ENCODE measurements around the gene LLGL2. TPM values are rescaled to one million over a fixed set of nuclear protein-coding genes. Genes with fewer than 3 reads are reported as not detected.

LLGL2 gene
- total RNA-seq, 1 donor from 2014 or later: 111 TPM

DNA sequence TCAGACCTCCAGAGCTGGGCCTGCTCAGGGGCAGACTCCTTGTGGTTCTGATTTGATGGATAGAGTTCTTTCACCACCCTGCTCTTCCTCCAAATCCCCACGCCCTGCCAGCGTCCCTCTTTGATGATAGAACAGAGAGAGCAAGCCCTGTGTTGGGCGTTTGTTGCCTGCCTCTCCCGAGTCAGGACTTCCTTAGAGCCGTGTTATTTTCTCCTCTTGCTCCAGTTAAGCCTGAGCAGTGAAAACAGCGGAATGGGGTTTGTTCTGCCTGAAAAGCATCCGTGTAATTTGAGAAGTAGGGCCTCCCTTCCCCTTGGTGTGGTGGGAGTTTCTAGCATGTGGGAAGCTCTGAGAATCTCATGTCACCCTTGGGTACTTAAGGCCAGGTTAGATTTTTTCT lies 47.0 kb upstream of the LLGL2 start:
- Histone ChIP-seq H3K27me3 (ENCODE audit: low read depth) (no peaks in the 10 kb centered on the region), H3K4me3 (no peak overlapping the region), H3K27ac (no peak overlapping the region), H3K9me3 (no peaks in the 10 kb centered on the region), H3K4me1 (peaks cover 60% of the 10 kb centered on the region), H3K36me3 (peaks cover 16% of the 10 kb centered on the region)
- TF ChIP-seq, protein P1, sequence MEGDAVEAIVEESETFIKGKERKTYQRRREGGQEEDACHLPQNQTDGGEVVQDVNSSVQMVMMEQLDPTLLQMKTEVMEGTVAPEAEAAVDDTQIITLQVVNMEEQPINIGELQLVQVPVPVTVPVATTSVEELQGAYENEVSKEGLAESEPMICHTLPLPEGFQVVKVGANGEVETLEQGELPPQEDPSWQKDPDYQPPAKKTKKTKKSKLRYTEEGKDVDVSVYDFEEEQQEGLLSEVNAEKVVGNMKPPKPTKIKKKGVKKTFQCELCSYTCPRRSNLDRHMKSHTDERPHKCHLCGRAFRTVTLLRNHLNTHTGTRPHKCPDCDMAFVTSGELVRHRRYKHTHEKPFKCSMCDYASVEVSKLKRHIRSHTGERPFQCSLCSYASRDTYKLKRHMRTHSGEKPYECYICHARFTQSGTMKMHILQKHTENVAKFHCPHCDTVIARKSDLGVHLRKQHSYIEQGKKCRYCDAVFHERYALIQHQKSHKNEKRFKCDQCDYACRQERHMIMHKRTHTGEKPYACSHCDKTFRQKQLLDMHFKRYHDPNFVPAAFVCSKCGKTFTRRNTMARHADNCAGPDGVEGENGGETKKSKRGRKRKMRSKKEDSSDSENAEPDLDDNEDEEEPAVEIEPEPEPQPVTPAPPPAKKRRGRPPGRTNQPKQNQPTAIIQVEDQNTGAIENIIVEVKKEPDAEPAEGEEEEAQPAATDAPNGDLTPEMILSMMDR (IDR thresholded peaks at IDR 0.05): no peak
- ATAC-seq (no peak), DNase-seq (no peak)
- intact Hi-C loops (cut with DNase I): no loop called here

DNA sequence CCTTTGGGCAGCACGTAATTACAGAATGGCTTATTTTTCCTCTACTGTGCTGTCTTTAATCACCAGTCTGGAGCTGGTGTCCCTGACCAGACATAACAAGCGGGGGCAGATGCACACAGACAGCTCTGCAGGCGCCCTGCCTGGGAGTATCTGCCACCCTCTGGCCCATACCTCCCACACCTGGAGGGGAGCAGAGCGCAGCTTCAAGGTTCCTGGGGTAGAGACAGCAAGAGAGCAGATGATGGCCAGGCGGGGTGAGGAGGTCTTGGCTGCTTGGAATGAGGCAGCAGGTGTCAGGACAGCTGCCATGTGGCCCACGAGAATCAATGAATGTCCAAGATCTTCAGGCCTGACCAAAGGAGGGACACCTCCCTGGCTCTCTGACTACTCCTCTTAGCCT lies 45.2 kb upstream of the LLGL2 start:
- ATAC-seq (no peak), DNase-seq (no peak)
- H3K9me3 ChIP-seq: no peaks in the 10 kb centered on the region
- TF ChIP-seq, protein P1 (IDR thresholded peaks at IDR 0.05): no peak
- H3K4me1 ChIP-seq: peaks cover 54% of the 10 kb centered on the region
- H3K27me3 ChIP-seq (ENCODE audit: low read depth): no peaks in the 10 kb centered on the region
- no peak overlapping the region for H3K27ac ChIP-seq
- H3K36me3 ChIP-seq: peaks cover 4% of the 10 kb centered on the region
- no peak overlapping the region for H3K4me3 ChIP-seq
- intact Hi-C loops (cut with DNase I): no loop called here

DNA sequence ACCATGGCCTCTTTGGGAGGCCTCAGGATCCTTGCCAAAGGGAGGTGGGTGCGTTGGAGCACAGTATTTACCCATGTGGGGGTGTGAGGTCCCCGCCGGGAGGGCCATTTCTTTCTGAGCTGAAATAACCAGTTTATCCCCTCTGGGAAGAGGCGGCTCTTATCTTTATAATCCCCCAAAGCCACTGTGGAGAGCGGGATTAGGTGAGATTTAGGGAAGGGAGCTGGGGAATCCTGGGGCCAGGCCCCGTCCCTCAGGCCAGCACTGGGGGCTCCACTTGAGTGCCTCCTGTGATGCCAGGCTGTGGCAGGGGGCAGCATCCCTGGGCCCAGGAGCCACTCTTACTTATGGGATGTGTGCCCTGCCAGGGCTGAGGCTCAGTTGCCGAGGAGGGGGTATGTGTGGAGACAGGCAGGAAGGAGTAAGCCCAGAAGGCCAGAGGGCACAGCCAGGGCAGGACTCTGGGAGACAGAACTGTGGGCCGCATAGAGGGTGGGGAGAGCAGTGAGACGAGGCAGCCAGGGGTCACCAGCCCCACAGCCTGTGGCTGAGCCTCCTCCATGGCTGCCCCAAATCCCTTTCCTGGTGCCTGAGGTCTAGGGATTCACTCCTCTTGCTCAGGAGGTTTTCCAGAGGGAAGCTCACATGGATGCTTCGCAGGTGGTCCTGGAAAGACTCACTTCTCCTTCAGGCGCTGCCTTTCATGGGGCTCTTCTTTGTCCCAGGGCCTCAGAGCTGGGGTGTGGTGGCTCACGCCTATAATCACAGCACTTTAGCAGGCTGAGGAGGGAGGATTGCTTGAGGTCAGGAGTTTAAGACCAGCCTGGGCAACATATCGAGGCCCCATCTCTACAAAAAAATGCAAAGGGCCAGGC lies 44.1 kb upstream of the LLGL2 start:
- H3K36me3 ChIP-seq: peaks cover 8% of the 10 kb centered on the region
- no peak overlapping the region for H3K4me3 ChIP-seq
- TF ChIP-seq, protein P1 (IDR thresholded peaks at IDR 0.05): no peak
- DNase-seq: no peak
- H3K27me3 ChIP-seq (ENCODE audit: low read depth): no peaks in the 10 kb centered on the region
- peaks cover 50% of the 10 kb centered on the region for H3K4me1 ChIP-seq
- ATAC-seq: no peak
- no peaks in the 10 kb centered on the region for H3K9me3 ChIP-seq
- intact Hi-C loops (cut with DNase I): no loop called here
- no peak overlapping the region for H3K27ac ChIP-seq

DNA sequence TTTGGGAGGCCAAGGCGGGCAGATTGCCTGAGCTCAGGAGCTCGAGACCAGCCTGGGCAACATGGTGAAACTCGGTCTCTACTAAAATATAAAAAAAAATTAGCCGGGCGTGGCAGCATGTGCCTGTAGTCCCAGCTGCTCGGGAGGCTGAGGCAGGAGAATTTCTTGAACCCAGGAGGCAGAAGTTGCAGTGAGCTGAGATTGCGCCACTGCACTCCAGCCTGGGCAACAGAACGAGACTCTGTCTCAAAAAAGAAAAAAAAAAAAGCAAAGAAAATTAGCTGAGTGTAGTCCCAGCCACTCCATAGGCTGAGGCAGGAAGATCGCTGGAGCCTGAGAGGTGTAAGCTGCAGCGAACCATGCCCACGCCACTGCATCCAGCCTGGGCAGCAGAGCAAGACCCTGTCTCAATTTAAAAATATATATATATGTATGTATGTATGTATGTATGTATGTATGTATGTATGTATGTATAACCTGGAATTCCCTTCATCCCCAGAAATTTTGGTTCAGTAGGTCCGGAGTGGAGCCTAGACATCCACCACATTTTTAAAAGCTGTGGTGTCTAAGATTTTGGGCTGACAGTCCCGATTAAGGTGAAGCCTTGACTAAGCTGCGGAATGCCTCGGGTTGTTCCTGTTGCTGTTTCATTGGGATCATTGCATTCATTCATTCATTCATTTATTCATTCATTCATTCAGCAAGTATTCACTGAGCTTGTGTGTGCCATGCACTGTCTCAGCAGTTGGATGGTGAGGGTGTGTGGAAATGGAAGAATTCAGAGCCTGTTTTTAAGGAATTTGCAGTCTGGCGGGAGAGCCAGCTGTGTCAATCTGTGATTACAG lies 43.2 kb upstream of the LLGL2 start:
- TF ChIP-seq, protein P1 (IDR thresholded peaks at IDR 0.05): no peak
- ATAC-seq (no peak), DNase-seq (no peak)
- Histone ChIP-seq H3K9me3 (no peaks in the 10 kb centered on the region), H3K36me3 (peaks cover 5% of the 10 kb centered on the region), H3K27me3 (ENCODE audit: low read depth) (no peaks in the 10 kb centered on the region), H3K4me1 (peaks cover 50% of the 10 kb centered on the region), H3K4me3 (no peak overlapping the region), H3K27ac (peak overlapping the region; percentile 47)
- intact Hi-C loops (cut with DNase I): no loop called here

DNA sequence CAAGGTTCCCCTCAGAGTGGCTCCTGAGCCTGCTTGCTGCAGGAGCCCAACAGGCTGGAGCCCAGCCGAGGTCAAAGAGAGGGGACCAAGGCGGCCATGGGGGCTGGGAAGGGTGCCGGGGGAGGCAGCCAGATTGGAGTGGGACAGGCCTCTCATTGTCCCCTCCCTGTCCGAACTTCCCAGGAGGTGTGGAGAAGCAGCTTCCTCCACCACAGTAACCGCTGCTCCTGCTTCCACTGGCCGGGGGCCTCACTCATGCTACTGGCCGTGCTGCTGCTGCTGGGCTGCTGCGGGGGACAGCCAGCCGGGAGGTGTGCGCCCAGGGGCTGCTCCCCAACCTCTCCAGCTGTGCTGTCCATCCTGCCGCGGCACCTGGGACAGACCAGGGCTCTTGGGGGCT lies 39.8 kb upstream of the LLGL2 start:
- ATAC-seq (no peak), DNase-seq (peak; percentile 29)
- TF ChIP-seq, protein P1 (IDR thresholded peaks at IDR 0.05): no peak
- no peak overlapping the region for H3K4me3 ChIP-seq
- peaks cover 62% of the 10 kb centered on the region for H3K4me1 ChIP-seq
- peaks cover 7% of the 10 kb centered on the region for H3K36me3 ChIP-seq
- intact Hi-C loops (cut with DNase I): no loop called here
- no peak overlapping the region for H3K27ac ChIP-seq
- no peaks in the 10 kb centered on the region for H3K9me3 ChIP-seq
- H3K27me3 ChIP-seq (ENCODE audit: low read depth): no peaks in the 10 kb centered on the region

All from lower lobe of right lung (tissue), 2 donors.